ENCODE measurements around the gene APOLD1.

DNA sequence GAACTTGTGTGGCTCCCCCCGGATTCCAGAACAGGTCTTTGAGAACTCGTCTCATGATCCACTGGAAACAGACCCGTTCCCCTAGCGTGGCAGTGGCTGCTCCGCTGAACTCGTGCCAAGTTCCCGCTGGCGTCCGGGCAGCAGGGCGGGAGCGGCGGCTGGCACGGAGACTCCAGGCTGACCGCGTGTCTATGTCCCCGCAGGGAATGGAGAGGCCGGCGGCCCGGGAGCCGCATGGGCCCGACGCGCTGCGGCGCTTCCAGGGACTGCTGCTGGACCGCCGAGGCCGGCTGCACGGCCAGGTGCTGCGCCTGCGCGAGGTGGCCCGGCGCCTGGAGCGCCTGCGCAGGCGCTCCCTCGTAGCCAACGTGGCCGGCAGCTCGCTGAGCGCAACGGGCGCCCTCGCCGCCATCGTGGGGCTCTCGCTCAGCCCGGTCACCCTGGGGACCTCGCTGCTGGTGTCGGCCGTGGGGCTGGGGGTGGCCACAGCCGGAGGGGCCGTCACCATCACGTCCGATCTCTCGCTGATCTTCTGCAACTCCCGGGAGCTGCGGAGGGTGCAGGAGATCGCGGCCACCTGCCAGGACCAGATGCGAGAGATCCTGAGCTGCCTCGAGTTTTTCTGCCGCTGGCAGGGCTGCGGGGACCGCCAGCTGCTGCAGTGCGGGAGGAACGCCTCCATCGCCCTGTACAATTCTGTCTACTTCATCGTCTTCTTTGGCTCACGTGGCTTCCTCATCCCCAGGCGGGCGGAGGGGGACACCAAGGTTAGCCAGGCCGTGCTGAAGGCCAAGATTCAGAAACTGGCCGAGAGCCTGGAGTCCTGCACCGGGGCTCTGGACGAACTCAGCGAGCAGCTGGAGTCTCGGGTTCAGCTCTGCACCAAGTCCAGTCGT is 1.5 kb downstream of the APOLD1 start:
- TF ChIP-seq, protein P1, sequence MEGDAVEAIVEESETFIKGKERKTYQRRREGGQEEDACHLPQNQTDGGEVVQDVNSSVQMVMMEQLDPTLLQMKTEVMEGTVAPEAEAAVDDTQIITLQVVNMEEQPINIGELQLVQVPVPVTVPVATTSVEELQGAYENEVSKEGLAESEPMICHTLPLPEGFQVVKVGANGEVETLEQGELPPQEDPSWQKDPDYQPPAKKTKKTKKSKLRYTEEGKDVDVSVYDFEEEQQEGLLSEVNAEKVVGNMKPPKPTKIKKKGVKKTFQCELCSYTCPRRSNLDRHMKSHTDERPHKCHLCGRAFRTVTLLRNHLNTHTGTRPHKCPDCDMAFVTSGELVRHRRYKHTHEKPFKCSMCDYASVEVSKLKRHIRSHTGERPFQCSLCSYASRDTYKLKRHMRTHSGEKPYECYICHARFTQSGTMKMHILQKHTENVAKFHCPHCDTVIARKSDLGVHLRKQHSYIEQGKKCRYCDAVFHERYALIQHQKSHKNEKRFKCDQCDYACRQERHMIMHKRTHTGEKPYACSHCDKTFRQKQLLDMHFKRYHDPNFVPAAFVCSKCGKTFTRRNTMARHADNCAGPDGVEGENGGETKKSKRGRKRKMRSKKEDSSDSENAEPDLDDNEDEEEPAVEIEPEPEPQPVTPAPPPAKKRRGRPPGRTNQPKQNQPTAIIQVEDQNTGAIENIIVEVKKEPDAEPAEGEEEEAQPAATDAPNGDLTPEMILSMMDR (conservative IDR thresholded peaks at IDR 0.05; ENCODE audit: low read length): no peak
- no peak for TF ChIP-seq EZH2phosphoT487 (IDR thresholded peaks at IDR 0.05; ENCODE audit: borderline replicate concordance, low read depth, low read length)
